ENCODE data around the gene KCNQ2.

Gene KCNQ2

DNA sequence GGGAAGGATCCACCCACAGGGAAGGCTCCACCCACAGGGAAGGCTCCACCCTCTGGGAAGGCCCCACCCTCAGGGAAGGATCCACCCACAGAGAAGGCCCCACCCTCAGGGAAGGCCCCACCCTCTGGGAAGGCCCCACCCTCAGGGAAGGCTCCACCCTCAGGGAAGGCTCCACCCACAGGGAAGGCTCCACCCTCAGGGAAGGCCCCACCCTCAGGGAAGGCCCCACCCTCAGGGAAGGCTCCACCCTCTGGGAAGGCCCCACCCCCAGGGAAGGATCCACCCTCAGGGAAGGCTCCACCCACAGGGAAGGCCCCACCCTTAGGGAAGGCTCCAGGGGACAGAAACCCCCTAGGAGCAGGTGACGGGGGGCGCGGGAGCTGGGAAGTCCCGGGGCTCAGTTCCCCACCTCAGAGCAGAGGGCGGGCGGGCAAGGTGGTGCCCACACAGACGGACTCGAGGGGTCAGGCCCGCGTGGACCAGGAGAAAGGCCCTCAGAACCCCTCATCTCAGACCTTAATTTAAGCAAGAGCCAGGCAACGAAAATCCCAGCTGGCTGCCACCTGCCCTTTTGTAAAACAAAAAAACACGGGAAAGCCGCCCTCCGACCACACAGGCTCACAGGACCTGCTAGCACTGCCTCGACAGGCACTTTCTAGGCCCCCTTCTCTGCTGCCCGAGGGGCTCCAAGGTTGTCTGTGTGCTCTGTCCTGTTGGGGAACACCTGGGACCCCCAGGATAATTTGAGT lies 39.7 kb downstream of the KCNQ2 start:
- no peak for DNase-seq

DNA sequence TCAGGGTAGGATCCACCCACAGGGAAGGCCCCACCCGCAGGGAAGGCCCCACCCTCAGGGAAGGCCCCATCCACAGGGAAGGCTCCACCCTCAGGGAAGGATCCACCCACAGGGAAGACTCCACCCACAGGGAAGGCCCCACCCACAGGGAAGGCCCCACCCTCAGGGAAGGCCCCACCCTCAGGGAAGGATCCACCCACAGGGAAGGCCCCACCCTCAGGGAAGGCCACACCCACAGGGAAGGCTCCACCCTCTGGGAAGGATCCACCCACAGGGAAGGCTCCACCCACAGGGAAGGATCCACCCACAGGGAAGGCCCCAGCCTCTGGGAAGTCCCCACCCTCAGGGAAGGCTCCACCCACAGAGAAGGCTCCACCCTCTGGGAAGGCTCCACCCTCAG lies 40.5 kb downstream of the KCNQ2 start:
- no peak for DNase-seq

DNA sequence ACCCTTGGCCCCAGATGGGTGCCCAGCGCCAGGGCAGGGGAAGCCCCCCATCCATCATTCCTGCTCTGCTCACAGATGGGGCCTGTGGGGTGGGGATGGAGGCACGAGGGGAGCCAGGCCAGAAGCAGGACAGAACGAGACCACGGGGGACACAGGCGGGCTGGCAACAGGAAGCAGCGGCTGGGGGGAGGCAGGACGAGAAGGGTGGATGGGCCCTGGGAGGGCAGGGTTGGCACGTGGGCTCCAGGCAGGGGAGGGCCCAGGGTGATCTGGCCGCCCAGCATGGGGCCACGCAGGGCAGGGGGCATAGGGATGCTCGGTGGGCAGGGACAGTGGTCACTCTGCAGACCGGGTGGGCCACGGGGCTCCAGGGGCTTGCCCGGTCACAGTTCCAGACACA lies 41.6 kb downstream of the KCNQ2 start:
- no peak for DNase-seq

DNA sequence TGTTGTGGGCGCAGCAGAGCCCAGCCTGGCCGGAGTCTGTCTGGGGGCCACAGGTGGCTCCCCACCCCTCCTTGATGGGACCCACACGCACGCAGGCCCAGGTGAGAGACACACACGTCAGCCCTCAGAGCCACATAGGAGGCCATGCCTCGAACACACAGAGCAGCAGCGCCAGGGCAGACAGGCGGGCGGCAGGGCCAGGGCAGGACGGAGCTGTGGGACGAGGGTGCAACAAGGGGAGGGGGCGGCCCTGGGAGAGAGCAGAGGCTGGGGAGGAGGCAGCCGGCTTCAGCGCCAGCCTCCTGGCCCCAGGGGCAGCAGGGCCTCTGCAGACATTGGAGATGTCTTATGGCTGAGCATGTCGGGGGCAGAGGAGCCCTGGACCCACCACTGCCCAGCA lies 42.5 kb downstream of the KCNQ2 start:
- no peak for DNase-seq

DNA sequence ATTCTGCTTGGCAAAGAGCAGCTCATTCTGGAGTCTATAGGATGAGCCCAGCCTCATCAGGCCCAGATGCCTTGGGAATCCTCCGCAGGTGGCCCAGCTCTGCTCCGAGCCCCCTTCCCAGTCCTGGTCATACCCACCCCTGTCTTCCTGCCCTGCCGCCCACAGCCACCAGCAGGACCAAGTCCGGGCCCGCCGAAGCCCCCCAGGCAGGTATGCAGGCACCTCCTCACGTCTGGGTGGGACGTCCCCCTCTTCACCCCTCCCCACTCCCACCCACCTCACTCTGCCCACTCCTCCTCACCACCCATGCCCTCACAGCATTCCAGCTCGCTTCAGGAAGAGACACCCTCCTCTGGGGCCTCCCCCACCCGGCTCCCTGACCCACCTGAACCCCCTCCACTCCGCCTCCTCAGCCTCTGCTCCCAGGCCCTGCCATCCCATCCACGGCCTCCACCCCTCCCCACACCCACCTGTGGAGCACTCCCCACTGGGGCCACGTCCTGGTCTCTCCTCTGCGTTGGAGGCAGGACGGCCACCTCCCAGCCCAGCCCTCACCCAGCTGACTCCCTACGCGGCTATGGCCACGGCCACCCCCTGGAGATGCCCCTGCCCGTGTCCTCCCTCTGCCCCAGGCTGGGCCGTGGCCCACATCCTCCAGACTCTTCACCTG lies 43.4 kb downstream of the KCNQ2 start:
- DNase-seq: no peak

DNA sequence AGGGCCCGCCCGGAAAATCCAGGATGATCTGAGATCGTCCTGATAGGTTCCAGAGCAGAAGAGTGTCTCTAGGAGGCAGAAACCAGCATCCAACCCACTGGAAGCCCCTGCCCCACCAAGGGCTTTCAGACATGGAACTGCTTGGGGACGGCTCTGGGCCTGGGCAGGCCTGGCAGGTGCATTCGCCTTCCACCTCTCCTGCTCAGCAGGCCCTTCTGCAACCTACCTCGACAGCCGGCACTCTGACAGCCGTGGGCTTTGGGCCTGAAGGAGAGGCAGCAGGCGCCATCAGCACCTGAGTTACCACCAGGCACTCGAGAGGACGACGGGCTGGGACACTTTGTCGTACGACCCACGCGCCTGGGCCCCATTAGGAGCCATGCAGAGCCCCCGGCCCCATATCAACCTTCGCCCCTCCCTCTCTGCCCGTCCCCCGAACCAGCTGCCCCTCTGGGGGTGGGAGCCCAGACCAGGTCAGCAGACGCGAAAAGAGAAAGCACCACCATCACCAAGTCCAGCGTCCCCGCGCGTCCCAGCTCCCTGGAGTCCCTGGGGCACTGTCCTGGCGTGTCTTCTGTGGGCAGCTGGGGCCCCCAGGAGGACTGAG lies 44.6 kb downstream of the KCNQ2 start:
- DNase-seq: no peak

DNA sequence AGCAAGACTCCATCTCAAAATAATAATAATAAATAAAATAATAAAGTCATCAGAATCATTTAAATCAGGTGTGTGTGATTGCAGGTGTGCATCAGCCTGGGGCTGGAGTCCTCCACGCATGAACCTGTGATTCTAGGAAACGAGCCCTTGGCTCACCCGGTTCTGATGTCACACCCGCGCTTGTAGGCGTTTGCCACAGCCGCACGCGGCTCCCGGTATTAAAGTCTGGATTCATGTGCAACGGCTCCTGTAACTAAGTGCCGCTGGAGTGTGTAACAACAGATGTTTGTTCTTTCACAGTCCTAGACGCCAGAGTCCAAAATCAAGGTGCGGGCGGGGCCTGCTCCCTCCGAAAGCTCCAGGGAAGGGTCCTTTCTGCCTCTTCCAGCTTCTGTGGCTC lies 45.2 kb downstream of the KCNQ2 start:
- DNase-seq: no peak

DNA sequence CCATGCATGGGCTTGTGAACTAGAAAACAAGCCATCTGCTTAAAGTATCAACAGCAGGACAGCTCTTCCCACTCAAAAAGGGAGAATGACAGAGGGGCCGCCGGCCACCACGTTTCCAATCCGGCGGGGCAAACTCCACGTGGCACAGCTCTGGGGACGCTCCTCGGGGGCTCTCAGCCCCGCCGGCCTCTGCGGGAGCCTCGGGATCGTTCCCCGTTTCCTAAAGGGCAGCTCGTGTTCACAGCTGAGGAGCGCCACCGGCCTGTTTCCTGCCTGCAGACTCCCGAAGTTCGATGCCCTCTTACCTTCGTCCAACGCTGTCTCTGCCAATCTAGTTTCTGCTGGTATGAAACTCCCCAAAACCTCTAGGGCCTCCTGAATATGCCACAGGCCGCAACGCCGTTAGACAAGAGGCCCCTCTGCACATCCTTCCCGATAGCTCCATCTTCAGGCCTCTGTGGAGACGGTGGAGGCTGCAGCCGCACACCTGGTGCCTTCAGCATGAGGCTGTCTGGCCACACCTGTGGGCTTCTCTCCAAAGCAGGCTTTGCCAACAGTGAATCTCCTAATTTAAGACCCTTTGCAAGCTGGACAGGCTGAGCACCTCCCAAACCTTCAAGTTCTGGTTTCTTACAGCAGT lies 46.5 kb downstream of the KCNQ2 start:
- no peak for DNase-seq

DNA sequence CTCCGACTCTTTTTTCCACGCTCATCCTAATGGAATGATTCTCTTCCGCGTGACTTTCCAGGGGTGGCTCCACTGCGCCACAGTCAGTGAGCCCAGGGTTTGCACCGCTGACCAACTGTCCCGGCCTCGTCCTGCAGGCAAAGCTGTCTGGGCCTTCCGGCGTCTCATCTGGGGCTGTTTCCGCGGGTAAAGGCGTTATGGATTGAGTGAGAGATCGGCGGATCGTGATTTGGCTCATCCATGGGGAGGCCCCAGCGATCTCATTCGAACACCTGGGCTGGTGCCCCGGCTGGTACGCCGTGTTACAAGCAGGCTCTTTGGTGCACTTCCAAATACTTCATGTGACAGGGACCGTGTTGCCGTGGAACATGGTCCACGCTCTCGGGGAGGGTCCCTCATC lies 47.8 kb downstream of the KCNQ2 start:
- no peak for DNase-seq

DNA sequence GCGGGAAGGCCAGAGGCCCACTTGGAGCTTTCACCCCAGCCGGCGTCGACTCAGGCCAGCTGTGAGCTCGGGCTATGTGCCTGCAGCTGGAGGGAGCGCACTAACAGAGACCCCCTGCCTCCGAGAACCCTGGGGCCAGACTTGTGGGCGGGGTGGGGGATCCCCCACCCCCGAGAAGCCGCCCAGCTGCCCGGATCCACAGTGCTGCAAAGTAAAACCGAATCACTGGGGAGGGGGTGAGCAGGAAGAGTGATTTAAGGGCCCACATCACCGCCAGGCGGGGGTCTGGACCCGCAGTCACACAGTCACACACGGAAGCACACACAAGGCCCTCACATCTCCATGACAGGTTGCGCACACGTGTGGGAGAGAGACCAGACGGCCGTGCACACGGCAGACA lies 48.7 kb downstream of the KCNQ2 start:
- DNase-seq: no peak

DNA sequence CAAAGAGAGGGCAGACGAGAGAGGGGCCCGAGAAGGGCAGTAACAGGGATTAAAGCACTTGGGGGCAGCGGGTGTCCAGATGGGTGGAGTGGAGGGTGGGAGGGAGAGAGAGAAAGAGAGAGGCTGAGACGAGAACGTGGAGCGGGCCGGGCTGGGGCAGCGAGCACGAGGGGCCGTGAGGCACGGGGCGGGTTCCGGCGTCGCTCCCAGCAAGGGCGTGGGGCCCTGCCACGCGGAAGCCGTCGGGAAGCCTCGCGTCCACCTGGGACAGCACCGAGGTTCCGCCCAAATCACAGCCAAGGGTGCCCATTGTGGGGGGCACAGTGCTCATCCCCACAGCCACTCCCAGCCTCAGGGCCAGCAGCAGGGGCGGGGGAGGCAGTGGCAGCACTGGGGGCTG lies 49.8 kb downstream of the KCNQ2 start:
- DNase-seq: no peak

DNA sequence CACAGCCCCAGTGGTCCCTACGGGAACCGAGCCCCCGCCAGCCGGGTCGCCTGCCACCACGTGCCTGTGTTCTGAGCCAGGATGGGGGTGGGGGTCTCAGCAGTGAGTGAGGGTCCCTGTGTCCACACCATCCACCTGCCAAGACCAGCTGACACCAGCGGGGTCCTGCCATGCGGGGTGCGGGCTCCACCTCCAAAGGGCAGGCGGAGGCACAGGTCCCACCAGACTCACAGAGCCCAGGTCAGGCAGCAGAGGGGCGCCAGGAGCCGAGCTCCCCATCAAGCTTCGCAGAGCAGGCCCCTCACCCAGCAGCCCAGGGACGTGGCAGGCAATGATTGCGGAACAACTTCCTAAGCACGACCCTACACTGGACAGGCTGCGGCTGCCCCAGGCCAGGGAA lies 50.5 kb downstream of the KCNQ2 start:
- DNase-seq: no peak

DNA sequence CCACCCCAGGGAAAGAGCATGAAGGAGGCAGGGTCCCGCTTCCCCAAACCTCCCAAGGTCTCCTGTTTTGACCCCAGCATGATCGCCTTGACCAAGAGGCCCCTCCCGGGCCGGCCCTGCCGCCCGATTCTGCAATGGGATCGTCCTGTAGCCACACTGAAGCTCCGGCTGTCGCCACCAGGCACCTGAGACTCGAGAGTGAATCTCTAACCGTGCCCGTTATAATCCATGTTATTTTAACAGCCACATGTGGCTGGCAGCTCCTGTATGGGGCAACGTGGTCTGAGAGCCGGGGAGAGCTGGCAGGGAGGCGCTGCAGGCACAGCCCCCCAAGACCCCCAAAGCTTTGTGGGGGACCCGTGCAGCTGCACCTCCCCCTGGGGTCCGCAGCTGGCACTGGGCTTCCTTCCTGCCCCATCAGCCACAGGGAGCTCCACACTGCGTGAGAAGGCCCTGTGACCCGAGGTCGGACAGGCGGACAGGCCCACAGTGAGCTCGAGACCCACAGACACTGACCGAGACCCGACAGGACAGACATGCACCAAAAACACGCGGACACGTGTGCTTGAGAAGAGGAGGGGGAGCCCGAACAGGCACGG lies 51.3 kb downstream of the KCNQ2 start:
- no peak for DNase-seq

DNA sequence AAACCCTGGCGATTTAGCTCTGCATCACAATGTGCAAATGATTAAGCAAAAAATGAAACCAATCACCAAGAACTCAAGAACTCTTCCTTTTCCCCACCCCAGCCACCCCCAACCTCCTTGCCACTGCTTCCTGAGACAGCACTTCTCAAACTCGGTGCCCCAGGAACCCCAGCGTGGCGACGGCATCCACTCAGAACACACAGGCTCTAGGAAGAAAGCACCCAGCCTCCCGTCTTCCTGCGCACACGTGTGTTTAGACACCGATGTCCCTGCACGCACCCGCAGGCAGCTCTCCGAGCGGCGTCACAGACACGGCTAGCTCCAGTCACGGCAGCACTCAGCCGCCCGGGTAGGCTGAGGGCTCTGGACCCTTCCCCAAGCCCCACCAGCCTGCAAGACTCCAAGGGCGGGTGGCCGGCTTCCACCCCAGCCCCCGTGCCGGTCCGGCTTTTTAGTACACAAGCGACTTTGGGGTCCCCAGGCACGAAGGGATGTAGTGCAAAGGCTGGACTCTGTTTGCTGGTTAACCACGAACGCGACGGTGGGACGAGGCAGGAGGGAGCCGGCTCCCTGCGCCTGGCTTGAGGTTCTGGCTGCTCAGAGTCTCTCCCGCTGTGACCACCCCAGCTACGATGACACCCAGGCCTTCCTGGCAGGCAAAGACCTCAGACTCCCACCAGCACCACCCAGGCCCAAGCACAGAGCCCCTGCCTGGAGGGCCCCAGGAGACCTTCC lies 51.9 kb downstream of the KCNQ2 start:
- DNase-seq: no peak

DNA sequence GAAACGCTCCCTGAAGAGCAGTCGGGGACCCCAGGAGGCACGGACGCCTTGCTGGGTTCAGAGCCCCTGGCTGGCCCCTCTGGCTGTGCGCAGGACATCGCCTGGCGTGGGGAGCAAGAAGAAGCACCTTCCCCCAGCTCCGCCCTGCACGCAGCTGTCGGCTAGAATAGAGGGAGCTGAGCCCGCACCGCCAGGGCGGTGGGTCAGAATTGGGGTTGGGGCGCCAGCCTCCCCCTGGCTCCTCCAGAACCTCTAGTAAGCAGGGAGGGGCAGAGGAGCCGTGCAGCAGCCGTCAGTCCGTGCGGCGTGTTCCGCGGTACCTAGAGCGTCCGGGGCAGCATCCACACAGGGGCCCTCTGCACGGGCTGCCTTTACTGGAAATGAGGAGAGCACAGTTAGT lies 53.2 kb downstream of the KCNQ2 start:
- DNase-seq: no peak

DNA sequence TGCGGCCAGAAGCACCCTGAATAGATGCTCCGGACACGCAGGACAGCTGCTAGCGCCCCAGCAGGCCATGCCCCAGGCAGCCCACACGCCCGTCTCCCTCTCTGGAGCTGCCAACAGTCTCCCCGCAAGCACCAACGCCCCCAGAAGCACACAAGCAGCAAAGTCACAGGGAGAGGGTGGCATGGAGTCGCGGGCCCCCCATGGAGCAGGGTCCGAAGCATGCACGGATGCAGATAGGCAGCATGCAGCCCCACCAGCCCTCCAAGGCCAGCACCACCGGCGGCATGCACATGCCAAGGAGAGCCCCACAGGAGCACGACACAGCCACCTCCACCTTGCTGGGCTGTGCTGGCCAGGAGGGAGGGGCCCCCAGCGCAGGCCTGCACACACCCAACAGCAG lies 53.8 kb downstream of the KCNQ2 start:
- DNase-seq: no peak

DNA sequence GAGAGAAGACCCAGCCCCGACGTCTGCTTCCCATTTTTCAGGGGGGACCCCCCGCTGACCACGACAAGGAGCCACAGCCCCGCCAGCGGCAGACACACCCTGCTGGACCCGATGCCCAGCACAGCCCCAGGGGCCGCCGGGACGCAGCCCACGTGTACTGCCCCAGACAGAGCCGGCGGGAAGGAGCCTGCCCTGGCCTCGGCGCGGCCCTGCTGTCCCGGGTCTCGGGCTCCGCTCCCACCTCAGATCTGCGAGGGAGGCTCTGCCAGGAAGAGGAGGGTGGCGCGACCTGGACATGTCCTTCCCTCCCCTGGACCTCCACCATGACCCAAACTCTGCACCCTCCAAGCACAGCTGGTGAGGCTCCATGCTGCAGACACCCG lies 54.7 kb downstream of the KCNQ2 start:
- no peak for DNase-seq

DNA sequence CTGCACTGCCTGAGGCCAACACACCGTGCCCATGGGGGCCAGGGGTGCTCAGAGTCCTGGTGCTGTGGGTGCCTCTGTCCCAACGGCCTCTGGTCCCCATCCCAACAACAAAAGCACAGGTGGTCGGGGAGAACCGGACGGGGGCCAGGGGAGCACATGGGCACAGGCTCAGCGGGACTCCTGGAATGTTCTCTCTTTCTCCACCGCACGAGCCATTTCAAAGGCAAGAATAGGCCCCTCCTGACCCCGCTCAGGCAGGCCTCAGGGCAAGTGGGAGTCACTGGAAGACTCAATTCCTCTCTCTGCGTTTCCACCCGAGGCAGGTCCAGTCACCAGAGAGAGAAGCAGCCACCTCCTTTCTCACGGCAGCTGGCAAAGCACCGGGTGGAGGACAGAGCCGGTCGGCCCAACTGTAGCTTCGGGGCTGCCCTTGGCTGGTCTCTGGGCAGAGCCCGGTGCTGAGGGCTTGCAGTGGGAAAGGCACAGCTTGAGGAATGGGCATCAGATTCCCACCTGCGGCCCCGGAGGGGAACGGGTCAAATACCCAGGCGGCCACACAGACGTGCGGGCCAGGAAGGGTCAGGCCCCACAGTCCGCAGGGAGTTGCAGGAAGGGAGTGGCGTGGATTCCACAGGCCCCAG lies 55.2 kb downstream of the KCNQ2 start:
- DNase-seq: no peak

DNA sequence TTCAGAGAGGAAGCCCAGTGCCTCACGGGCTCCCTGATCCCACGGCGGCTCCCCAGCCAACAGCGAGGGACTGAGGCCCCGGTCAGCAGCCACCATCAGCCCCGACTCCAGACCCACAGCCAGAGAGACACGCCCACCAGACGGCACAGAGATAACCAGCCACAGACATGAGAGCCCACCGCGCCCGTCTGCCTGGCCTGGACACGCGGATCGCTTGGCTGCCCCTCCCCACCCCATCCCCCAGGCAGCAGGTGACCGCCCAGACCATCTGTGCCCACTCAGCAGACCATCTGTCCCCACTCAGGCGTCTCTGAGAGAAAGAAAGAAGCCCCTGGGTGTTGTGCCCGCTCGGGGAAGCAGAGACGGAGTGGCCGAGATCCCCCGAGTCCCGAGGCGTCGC lies 55.8 kb downstream of the KCNQ2 start:
- no peak for DNase-seq

DNA sequence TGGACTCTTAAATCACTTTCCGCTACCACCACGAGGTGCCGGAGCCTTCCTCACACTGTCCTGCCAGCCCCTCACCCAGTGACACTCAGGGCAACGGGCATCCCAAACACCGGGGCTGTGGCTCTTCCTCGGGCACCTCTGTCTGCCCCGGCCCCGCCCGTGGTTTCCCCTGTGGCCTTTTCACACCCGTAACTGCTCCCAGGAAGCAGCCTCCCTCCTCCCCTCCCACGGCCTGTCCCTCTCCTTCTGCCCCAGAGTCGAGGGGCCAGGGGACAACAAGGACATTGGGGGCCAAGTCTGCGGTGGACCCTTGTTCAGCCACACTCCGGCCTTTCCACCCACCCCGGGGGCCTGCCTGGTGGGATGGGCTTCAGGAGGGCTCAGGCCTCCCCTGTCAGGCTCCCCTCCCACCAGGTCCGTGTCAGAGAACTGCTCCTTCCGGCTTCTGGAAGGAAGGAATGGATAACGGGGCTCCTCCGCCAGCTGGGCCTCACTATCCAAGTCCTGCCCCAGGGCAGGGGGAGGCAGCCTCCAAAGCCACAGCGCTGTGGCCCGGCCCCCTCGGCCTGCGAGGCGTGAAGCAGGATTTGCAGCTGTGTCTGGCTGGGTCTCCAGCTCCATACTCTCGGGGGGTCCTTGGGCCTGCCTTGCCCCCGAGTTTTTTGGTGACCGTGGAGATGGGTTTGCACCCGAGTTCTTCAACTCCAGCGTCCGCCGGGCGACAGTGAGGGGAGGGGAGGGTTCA lies 56.6 kb downstream of the KCNQ2 start:
- no peak for DNase-seq

DNA sequence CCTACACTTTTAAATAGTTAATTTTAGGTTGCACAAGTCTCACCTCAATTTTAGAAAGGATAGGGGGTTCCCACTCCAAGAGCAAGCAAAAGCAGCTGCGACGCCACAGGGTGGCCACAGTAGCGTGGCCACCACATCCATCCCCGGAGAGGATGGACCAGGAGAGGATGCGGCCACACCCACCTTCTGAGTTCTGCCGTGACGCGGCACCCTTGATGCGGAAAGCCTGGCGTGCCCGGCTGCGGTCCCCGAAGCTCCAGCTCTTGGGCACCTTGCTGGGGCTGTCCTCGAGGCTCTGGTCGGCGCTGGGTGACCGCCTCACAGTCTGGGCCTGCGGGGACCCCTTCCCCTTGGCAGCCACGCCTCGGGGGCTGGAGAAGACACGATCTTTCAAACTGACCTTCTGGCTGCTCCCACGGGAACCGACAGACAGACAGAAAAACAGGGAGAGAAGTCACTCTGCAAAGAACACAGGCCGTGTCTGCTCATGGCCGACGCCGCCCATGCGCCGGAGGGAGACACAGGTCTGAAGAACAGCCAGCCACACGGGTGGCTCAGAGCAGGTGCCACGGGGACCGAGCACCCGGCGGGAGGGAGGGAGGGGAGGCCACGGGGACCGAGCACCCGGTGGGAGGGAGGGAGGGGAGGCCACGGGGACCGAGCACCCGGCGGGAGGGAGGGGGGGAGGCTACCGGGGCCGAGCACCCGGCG lies 57.6 kb downstream of the KCNQ2 start:
- DNase-seq: no peak
